OCI-LY7 (cell line): ENCODE measurements around the gene ANKRD33B. TPM values are rescaled to one million over a fixed set of nuclear protein-coding genes. Genes with fewer than 3 reads are reported as not detected.
A peak's percentile ranks its signal among the peaks of the same experiment; 100 is the strongest.
"Not testable (repeated sequence)": the region's sequence is repeated elsewhere in the genome, so short reads cannot be mapped to it uniquely, and the experiment has no call there.

ENCODE experiments used
- BruUV-seq: library from RNA; stranded (reverse); fragments of 400-500 nt; replicated peaks from 2 replicates; lab custom pipeline; 2021; lab: Mats Ljungman, UMichigan
- CTCF ChIA-PET: fragments of 300-600 bp; sonication (Branson Sonifier 250); formaldehyde crosslinking; loops from one replicate; lab custom pipeline; 2022; ENCODE audit warnings: antibody characterized with exemption; ENCODE audit not compliant: unreplicated experiment; lab: Charles Lee
- POLR2A ChIA-PET: fragments of 300-600 bp; sonication (Branson Sonifier 250); formaldehyde crosslinking; loops from one replicate; lab custom pipeline; 2022; ENCODE audit warnings: antibody characterized with exemption; lab: Charles Lee
- DNase-seq: peaks from one replicate; pipeline ENCODE4 v3.0.0-alpha.2; 2015; ENCODE audit warnings: low spot score
- H2AFZ ChIP-seq: fragments of 200-600 bp; sonication (generic), shearing (Covaris generic); 2 replicates; pipeline ENCODE4 v1.6.1; 2014; ENCODE audit warnings: mild to moderate bottlenecking, antibody characterized with exemption, low read length, moderate library complexity
- H3K27ac ChIP-seq: fragments of 200-600 bp; sonication (generic); 2 replicates; pipeline ENCODE4 v1.5.1; 2014; ENCODE audit warnings: mixed run types, low read depth, mild to moderate bottlenecking, moderate library complexity, low read length, inconsistent platforms; ENCODE audit not compliant: poor library complexity, severe bottlenecking
- H3K36me3 ChIP-seq: fragments of 200-600 bp; sonication (generic); 2 replicates; pipeline ENCODE4 v1.6.1; 2014; ENCODE audit warnings: mild to moderate bottlenecking, antibody characterized with exemption, low read length, moderate library complexity, mixed read lengths; ENCODE audit not compliant: insufficient read depth
- H3K4me1 ChIP-seq: fragments of 200-600 bp; sonication (generic); 2 replicates; pipeline ENCODE4 v1.5.1; 2014; ENCODE audit warnings: mild to moderate bottlenecking, low read length; ENCODE audit not compliant: insufficient read depth, poor library complexity, severe bottlenecking
- H3K4me2 ChIP-seq: fragments of 200-600 bp; sonication (generic); 2 replicates; pipeline ENCODE4 v1.6.1; 2014; ENCODE audit warnings: mild to moderate bottlenecking, low read length
- H3K4me3 ChIP-seq: fragments of 200-600 bp; sonication (generic); 2 replicates; pipeline ENCODE4 v1.5.1; 2014; ENCODE audit warnings: mild to moderate bottlenecking, low read depth, low read length; ENCODE audit not compliant: poor library complexity, severe bottlenecking
- H3K79me2 ChIP-seq: fragments of 200-600 bp; sonication (generic); 2 replicates; pipeline ENCODE4 v1.6.1; 2016; ENCODE audit warnings: low read depth, mild to moderate bottlenecking, low read length, moderate library complexity, mixed read lengths; ENCODE audit not compliant: insufficient read depth
- H3K9me2 ChIP-seq: fragments of 200-600 bp; sonication (generic); 2 replicates; pipeline ENCODE4 v1.6.1; 2016; ENCODE audit warnings: mild to moderate bottlenecking, low read length, mixed read lengths; ENCODE audit not compliant: insufficient read depth
- H3K9me3 ChIP-seq: fragments of 200-600 bp; sonication (generic); 2 replicates; pipeline ENCODE4 v1.6.1; 2014; ENCODE audit warnings: mild to moderate bottlenecking, mixed run types, low read length, mixed read lengths
- H4K20me1 ChIP-seq: fragments of 200-600 bp; sonication (generic); 2 replicates; pipeline ENCODE4 v1.6.1; 2014; ENCODE audit warnings: mild to moderate bottlenecking, antibody characterized with exemption, low read length, moderate library complexity, mixed read lengths; ENCODE audit not compliant: insufficient read depth
- CTCF ChIP-seq: fragments of 200-600 bp; sonication (generic); conservative IDR thresholded peaks from 2 replicates; pipeline ENCODE4 v1.5.1; 2014; ENCODE audit warnings: mild to moderate bottlenecking, antibody characterized with exemption, low read length, moderate library complexity, mixed read lengths
- EZH2phosphoT487 ChIP-seq: fragments of 200-600 bp; sonication (generic); IDR thresholded peaks from 2 replicates; pipeline ENCODE4 v1.6.1; 2018; ENCODE audit warnings: low read depth, borderline replicate concordance, mild to moderate bottlenecking, mixed run types, antibody characterized with exemption, low read length, moderate library complexity, mixed read lengths
- intact Hi-C: fragments of 100-400 bp; cut with micrococcal nuclease; formaldehyde crosslinking; loops from one replicate; pipeline ENCODE4 v1.10.0; 2022; ENCODE audit not compliant: unreplicated experiment
- total RNA-seq, 2 experiments: library from RNA; depleted of rRNA in 1 of 2; stranded (reverse); fragments of >200 nt in 1 of 2; shearing (Covaris generic) in 1 of 2; gene quantifications; 2 replicates each; pipeline ENCODE4 v1.2.3, GENCODE V29; 2014 to 2022

ANKRD33B gene
- total RNA-seq, 2 experiments from 2014 or later = 5.6 to 11.4 TPM

GRCh38 chr5:10567781-10568321 lies 4.0 kb downstream of the ANKRD33B start:
- no peak overlapping the region for H3K27ac ChIP-seq
- H4K20me1 ChIP-seq = no peaks in the 10 kb centered on the region
- TF ChIP-seq EZH2phosphoT487 (no peak), CTCF (no peak)
- peak overlapping the region; percentile 97 for H3K4me2 ChIP-seq
- no peak overlapping the region for H2AFZ ChIP-seq
- no peak for DNase-seq
- POLR2A ChIA-PET = interaction anchor here (0.5 to 2.7 kb wide), 10 partner anchors 8 to 327 kb away, joined by 3 to 13 read pairs (median 4); no protein-coding TSS in a partner anchor
- no peaks in the 10 kb centered on the region for H3K9me3 ChIP-seq
- intact Hi-C loops = loop anchor here (10.0 kb wide), 1 partner anchor 283 kb away; no protein-coding TSS in a partner anchor
- H3K4me1 ChIP-seq = peaks cover 40% of the 10 kb centered on the region
- H3K36me3 ChIP-seq = no peaks in the 10 kb centered on the region
- CTCF ChIA-PET = interaction anchor here (0.8 to 1.8 kb wide), 3 partner anchors 10 to 60 kb away, joined by 3 to 7 read pairs (median 4); no protein-coding TSS in a partner anchor
- peak overlapping the region; percentile 78 for H3K4me3 ChIP-seq
- BruUV-seq = TSS peak; percentile 32
- H3K79me2 ChIP-seq = peaks cover 7% of the 10 kb centered on the region; the same call in 1 of the 2 replicates
- H3K9me2 ChIP-seq = no peaks in the 10 kb centered on the region

- intact Hi-C loops, DNase-seq, H3K79me2 ChIP-seq, H3K36me3 ChIP-seq, H3K4me3 ChIP-seq, H3K9me3 ChIP-seq, H3K27ac ChIP-seq, H2AFZ ChIP-seq, H3K9me2 ChIP-seq, CTCF ChIA-PET, BruUV-seq, H3K4me2 ChIP-seq, H4K20me1 ChIP-seq: not testable (repeated sequence)
- peaks cover 35% of the 10 kb centered on the region for H3K4me1 ChIP-seq
- POLR2A ChIA-PET = interaction anchor here (0.7 to 1.5 kb wide), 3 partner anchors 27 to 129 kb away, joined by 3 to 5 read pairs (median 4); no protein-coding TSS in a partner anchor
Observed at GRCh38 chr5:10570540-10570939, 6.7 kb downstream of the ANKRD33B start.

GRCh38 chr5:10572451-10572850 lies 8.6 kb downstream of the ANKRD33B start:
- Histone ChIP-seq H3K9me2 (no peaks in the 10 kb centered on the region), H3K4me1 (peaks cover 29% of the 10 kb centered on the region), H3K79me2 (peaks cover 7% of the 10 kb centered on the region; the same call in 1 of the 2 replicates), H3K36me3 (no peaks in the 10 kb centered on the region), H3K4me3 (no peak overlapping the region), H3K9me3 (no peaks in the 10 kb centered on the region), H3K27ac (no peak overlapping the region), H4K20me1 (no peaks in the 10 kb centered on the region), H2AFZ (no peak overlapping the region), H3K4me2 (no peak overlapping the region)
- no peak for TF ChIP-seq EZH2phosphoT487
- no peak for TF ChIP-seq CTCF
- DNase-seq = no peak
- ChIA-PET POLR2A (no interaction called here), CTCF (no interaction called here)
- intact Hi-C loops = no loop called here
- BruUV-seq = no TSS peak
